ENCODE measurements around the gene PYGL.

Gene PYGL

DNA sequence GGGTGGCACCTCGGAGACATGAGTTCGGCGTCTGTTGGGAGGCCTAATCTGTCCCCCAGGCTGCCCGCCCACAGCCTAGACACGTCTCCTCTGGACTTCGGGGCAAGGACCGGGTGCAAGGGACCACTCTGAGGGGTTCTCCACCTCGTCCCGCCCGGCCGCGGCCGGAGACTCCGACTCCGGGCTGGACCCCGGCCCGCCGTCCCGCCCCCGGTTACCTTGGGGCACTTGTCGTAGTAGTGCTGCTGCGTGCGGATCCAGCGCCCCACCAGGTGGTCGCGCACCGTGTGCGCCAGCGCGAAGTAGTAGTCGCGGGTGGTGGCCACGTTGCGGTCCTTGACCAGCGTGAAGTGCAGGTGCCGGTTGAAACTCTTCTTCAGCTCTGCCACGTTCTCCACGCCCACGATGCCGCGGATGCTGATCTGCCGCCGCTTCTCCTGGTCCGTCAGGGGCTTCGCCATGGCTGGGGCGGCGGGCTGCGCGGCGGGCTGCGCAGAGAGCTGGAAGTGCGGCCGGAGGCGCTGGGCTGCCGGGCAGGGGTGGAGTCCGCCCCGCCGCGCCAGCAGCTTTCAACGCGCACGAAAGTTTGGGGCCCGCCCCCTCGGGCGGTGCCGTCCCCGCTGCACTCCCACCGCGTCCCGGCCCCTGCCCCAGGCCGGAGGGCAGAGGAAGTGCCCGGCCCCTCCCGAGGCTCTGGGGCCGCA, at the start of gene PYGL:
PYGL (minus strand) TSS at position 541 of the 704 bp plus-strand sequence; CDS start at position 461, 80 bp downstream.
- Histone ChIP-seq H3K4me3 (ENCODE audit: insufficient read length, low read depth) (peak within 1 kb of the TSS; percentile 78), H3K9me3 (ENCODE audit: insufficient read depth, low read length) (no peaks in the 10 kb centered on the region), H3K4me1 (ENCODE audit: insufficient read depth, insufficient read length) (no peaks in the 10 kb centered on the region), H3K9ac (ENCODE audit: insufficient read length, low read depth) (peak within 1 kb of the TSS; percentile 76), H3K36me3 (ENCODE audit: insufficient read depth, insufficient read length, low read length) (peaks cover 15% of the 10 kb centered on the region), H3K27me3 (ENCODE audit: insufficient read depth, insufficient read length) (no peaks in the 10 kb centered on the region)
- no peak for TF ChIP-seq ZNF274 (IDR thresholded peaks at IDR 0.05; ENCODE audit: low read depth, low read length)
- no peak for TF ChIP-seq YY1 (IDR thresholded peaks at IDR 0.05; ENCODE audit: insufficient read depth, insufficient read length)
- TF ChIP-seq SUZ12 (IDR thresholded peaks at IDR 0.05; ENCODE audit: extremely low read depth, insufficient read depth, insufficient read length) = no peak
- DNase-seq (ENCODE audit: low read depth, low spot score) = no peak

DNA sequence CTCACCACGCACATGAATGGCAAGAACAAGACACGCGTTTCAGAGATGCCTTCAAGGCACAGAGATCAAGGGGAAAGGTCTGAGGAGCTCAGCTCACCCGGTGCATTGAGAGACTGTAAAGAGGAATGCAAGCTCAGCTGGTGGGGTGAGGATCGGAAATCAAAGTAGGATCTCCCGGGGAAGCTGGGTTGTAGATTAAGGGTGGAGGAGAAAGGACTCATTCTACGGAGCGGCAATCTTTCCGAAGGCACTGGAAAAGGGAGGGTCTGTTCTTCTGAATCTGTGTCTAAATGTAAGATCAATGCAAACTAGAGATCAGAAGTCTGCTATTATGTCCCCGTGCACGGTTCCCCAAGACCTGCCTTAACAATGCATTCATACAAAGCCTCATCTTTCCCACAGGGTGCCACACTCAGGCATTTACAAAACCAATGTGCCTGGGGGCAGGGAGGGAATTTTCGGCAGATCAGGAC, 41.6 kb upstream of the PYGL start:
- H3K9ac ChIP-seq (ENCODE audit: insufficient read length, low read depth) = no peak overlapping the region
- H3K4me1 ChIP-seq (ENCODE audit: insufficient read depth, insufficient read length) = no peaks in the 10 kb centered on the region
- H3K4me3 ChIP-seq (ENCODE audit: insufficient read length, low read depth) = no peak overlapping the region
- TF ChIP-seq ZNF274 (IDR thresholded peaks at IDR 0.05; ENCODE audit: low read depth, low read length) (no peak), SUZ12 (IDR thresholded peaks at IDR 0.05; ENCODE audit: extremely low read depth, insufficient read depth, insufficient read length) (no peak), YY1 (IDR thresholded peaks at IDR 0.05; ENCODE audit: insufficient read depth, insufficient read length) (no peak)
- peak; percentile 11 for DNase-seq (ENCODE audit: low read depth, low spot score)
- H3K36me3 ChIP-seq (ENCODE audit: insufficient read depth, insufficient read length, low read length) = no peaks in the 10 kb centered on the region
- H3K27me3 ChIP-seq (ENCODE audit: insufficient read depth, insufficient read length) = no peaks in the 10 kb centered on the region
- no peaks in the 10 kb centered on the region; the same call in 1 of the 2 replicates for H3K9me3 ChIP-seq (ENCODE audit: insufficient read depth, low read length)

DNA sequence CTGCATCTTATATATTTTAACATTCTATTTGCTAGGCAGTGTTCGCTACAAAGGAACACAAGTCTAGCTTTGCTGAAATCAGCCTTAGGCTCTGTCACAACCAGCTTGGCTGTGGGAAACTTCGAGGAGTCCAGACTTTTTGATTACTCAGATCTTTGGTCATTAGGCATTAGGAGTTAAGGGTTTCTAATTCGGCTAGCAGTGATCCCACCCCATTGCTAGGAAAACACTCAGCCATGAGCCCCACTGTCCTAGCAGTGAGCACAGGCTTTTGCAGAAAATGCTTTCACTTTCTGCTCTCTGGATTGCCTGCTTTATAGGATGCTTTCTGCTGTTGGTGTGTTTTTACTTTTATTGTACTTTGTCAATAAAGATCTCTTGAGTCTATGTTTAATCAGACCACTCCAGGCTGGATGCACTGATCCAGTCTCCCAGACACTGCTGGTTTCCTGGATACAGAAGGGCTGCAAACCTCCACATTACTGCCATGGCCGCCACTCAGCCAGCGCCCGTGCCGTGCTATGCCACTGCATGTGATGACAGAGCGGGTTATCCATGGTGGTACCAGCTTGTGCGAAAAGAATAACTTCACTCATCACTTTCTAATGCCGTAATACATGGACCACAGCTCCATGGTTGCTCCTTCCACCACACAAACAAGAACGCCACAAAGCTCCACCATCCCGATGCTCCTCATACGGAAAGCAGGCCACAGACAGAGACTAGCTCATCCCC, 41.0 kb upstream of the PYGL start:
- no peak for TF ChIP-seq SUZ12 (IDR thresholded peaks at IDR 0.05; ENCODE audit: extremely low read depth, insufficient read depth, insufficient read length)
- TF ChIP-seq ZNF274 (IDR thresholded peaks at IDR 0.05; ENCODE audit: low read depth, low read length) = no peak
- no peak for TF ChIP-seq YY1 (IDR thresholded peaks at IDR 0.05; ENCODE audit: insufficient read depth, insufficient read length)
- no peaks in the 10 kb centered on the region; the same call in 1 of the 2 replicates for H3K9me3 ChIP-seq (ENCODE audit: insufficient read depth, low read length)
- H3K4me1 ChIP-seq (ENCODE audit: insufficient read depth, insufficient read length) = no peaks in the 10 kb centered on the region
- no peak for DNase-seq (ENCODE audit: low read depth, low spot score)
- no peaks in the 10 kb centered on the region for H3K36me3 ChIP-seq (ENCODE audit: insufficient read depth, insufficient read length, low read length)
- H3K4me3 ChIP-seq (ENCODE audit: insufficient read length, low read depth) = no peak overlapping the region
- no peaks in the 10 kb centered on the region for H3K27me3 ChIP-seq (ENCODE audit: insufficient read depth, insufficient read length)
- no peak overlapping the region for H3K9ac ChIP-seq (ENCODE audit: insufficient read length, low read depth)

DNA sequence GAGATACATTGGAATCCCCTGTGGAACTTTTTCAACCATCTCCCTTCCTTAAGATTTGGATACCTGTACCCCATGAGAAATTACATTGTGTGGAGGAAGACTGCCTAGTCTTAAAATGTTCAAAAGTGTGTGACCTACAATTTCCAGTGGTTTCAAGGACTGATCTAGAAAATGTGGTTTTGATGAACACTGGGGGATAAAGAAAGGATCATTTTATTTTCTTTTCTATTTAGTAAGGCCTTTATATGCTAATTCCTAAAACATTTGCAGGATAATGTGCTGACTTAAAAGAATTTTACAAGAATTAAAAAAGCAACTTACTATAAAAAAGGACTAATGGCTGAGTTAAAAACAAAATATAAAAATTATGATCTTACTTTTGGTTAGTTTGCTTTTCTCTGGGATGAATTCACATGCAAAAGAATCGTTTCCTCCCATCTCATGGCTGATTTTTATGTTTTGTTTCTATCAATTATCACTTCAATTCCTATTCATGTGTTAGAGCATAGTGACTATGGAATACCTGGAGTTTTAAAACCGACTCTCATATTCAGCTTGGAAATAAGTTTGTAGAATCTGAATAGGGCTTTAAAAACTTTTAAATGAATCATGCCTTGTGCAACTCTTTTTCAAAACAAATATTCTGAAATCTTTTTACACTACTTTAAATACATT, 39.9 kb upstream of the PYGL start:
- no peak for DNase-seq (ENCODE audit: low read depth, low spot score)
- Histone ChIP-seq H3K4me1 (ENCODE audit: insufficient read depth, insufficient read length) (no peaks in the 10 kb centered on the region), H3K4me3 (ENCODE audit: insufficient read length, low read depth) (no peak overlapping the region), H3K36me3 (ENCODE audit: insufficient read depth, insufficient read length, low read length) (no peaks in the 10 kb centered on the region), H3K9ac (ENCODE audit: insufficient read length, low read depth) (no peak overlapping the region), H3K9me3 (ENCODE audit: insufficient read depth, low read length) (no peaks in the 10 kb centered on the region; the same call in 1 of the 2 replicates), H3K27me3 (ENCODE audit: insufficient read depth, insufficient read length) (no peaks in the 10 kb centered on the region)
- no peak for TF ChIP-seq YY1 (IDR thresholded peaks at IDR 0.05; ENCODE audit: insufficient read depth, insufficient read length)
- no peak for TF ChIP-seq SUZ12 (IDR thresholded peaks at IDR 0.05; ENCODE audit: extremely low read depth, insufficient read depth, insufficient read length)
- TF ChIP-seq ZNF274 (IDR thresholded peaks at IDR 0.05; ENCODE audit: low read depth, low read length) = no peak

DNA sequence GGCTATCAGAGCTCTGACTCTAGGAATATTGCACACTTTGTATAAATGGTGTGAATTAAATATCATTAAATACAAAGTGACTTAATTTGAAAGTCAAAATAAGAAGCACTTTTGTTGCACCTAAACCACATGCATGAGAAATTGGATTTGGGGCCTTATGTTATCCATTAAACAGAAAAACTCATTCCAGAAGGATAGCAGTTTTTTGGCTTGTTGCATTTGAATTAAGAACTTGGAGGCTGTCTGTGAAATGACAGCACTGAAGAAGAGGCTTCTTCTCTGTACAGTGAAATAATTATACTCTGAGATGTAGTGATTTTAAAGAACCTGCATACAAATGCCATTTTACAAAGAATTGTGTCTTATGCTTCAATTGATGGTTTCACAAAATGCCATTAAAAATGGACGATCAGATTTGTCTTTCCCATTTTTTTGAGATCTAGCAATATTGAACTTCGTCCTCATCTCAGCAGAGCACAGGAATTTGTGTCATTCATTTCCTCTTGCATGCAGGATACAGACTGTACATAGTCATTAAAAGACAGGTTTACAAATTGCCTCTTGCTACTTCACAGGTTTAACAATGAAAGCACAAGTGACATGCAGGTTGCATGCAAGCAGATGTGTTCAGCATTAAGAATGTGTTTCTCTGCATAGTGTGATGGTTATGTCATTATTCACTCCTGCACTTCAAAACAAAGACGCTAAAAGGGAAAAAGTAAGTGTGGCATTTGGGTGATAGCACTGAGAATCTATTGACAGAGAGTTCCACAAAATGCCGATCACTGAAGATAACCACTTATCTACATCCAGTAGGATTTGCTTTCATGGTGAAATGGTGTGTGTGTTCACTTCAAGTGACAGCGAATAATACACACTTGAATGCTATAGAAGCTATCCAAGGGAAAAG, 35.9 kb upstream of the PYGL start:
- H3K9me3 ChIP-seq (ENCODE audit: insufficient read depth, low read length) = no peaks in the 10 kb centered on the region
- TF ChIP-seq ZNF274 (IDR thresholded peaks at IDR 0.05; ENCODE audit: low read depth, low read length) (no peak), YY1 (IDR thresholded peaks at IDR 0.05; ENCODE audit: insufficient read depth, insufficient read length) (no peak), SUZ12 (IDR thresholded peaks at IDR 0.05; ENCODE audit: extremely low read depth, insufficient read depth, insufficient read length) (no peak)

DNA sequence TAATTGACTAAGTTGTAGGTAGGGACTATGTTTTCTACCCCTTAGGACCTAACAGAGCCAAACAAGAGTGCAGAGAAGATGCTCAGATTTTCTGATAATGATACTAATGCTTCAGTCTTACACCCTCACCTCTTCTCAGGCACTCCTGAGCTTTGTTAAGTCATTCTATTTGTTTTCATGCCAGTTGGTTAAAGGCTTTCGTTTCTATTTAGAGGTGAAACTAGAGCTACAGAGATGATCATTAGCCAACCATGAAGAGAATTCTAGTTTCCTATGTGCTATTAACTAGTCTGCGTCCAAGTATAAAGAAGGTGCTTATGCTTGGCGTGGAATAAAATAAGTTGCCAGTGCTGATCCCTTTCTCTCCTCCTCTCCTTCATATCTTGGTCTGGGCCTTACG, 34.6 kb upstream of the PYGL start:
- Histone ChIP-seq H3K36me3 (ENCODE audit: insufficient read depth, insufficient read length, low read length) (no peaks in the 10 kb centered on the region), H3K9ac (ENCODE audit: insufficient read length, low read depth) (no peak overlapping the region), H3K4me1 (ENCODE audit: insufficient read depth, insufficient read length) (no peaks in the 10 kb centered on the region), H3K27me3 (ENCODE audit: insufficient read depth, insufficient read length) (no peaks in the 10 kb centered on the region), H3K9me3 (ENCODE audit: insufficient read depth, low read length) (no peaks in the 10 kb centered on the region), H3K4me3 (ENCODE audit: insufficient read length, low read depth) (no peak overlapping the region)
- TF ChIP-seq YY1 (IDR thresholded peaks at IDR 0.05; ENCODE audit: insufficient read depth, insufficient read length) (no peak), SUZ12 (IDR thresholded peaks at IDR 0.05; ENCODE audit: extremely low read depth, insufficient read depth, insufficient read length) (no peak), ZNF274 (IDR thresholded peaks at IDR 0.05; ENCODE audit: low read depth, low read length) (no peak)
- DNase-seq (ENCODE audit: low read depth, low spot score) = no peak

More for the DNA sequence above, 35.9 kb upstream of the PYGL start:
- Histone ChIP-seq H3K4me3 (ENCODE audit: insufficient read length, low read depth) (no peak overlapping the region), H3K4me1 (ENCODE audit: insufficient read depth, insufficient read length) (no peaks in the 10 kb centered on the region), H3K9ac (ENCODE audit: insufficient read length, low read depth) (no peak overlapping the region), H3K36me3 (ENCODE audit: insufficient read depth, insufficient read length, low read length) (no peaks in the 10 kb centered on the region), H3K27me3 (ENCODE audit: insufficient read depth, insufficient read length) (no peaks in the 10 kb centered on the region)
- DNase-seq (ENCODE audit: low read depth, low spot score) = no peak

Data from NT2/D1 (cell line).